CD4-positive, alpha-beta T cell (primary cell): ENCODE data around the gene LGALS8. TPM values are rescaled to one million over a fixed set of nuclear protein-coding genes. Genes with fewer than 3 reads are reported as not detected.
"Not testable (repeated sequence)": the region's sequence is repeated elsewhere in the genome, so short reads cannot be mapped to it uniquely, and the experiment has no call there.

Experiments used
- ATAC-seq: fragments of 200-7000 bp; cut with Tn5 transposase; one replicate; pipeline ENCODE4 v1.10.0; 2022; ENCODE audit warnings: mild to moderate bottlenecking; ENCODE audit not compliant: poor library complexity
- CTCF ChIA-PET: fragments of 350-600 bp; sonication (Branson Sonifier 250); formaldehyde crosslinking; loops from one replicate; lab custom pipeline; 2021; ENCODE audit warnings: antibody characterized with exemption, inconsistent platforms; lab: Charles Lee
- POLR2A ChIA-PET: fragments of 350-600 bp; sonication (Branson Sonifier 250); formaldehyde crosslinking; loops from one replicate; lab custom pipeline; 2021; ENCODE audit warnings: antibody characterized with exemption, inconsistent platforms; lab: Charles Lee
- DNase-seq, 14 experiments: peaks; one replicate each; pipeline ENCODE4 v3.0.0-alpha.2; 2013 to 2020; ENCODE audit warnings: mixed read lengths in 2 of 14
- H3K27ac ChIP-seq, 2 donors: one replicate each; pipeline versions ENCODE4 v1.5.1 to v1.7.0; 2013; ENCODE audit warnings: low read length in 2 of 2, low read depth in 1 of 2, mild to moderate bottlenecking in 1 of 2
- H3K27me3 ChIP-seq, 2 experiments: 1 replicate in 1 of 2; 2 replicates in 1 of 2; pipeline versions ENCODE4 v1.6.1 to v1.7.0; 2013; ENCODE audit warnings: low read length in 2 of 2, control low read depth in 1 of 2, mild to moderate bottlenecking in 1 of 2, moderate library complexity in 1 of 2; ENCODE audit not compliant: insufficient read depth in 2 of 2, control insufficient read depth in 1 of 2
- H3K36me3 ChIP-seq: one replicate; pipeline ENCODE4 v1.6.1; 2013; ENCODE audit warnings: low read length, control low read depth; ENCODE audit not compliant: insufficient read depth
- H3K4me1 ChIP-seq: one replicate; pipeline ENCODE4 v1.6.1; 2013; ENCODE audit warnings: low read length, control low read depth; ENCODE audit not compliant: insufficient read depth
- H3K4me3 ChIP-seq: one replicate; pipeline ENCODE4 v1.5.1; 2013; ENCODE audit warnings: mild to moderate bottlenecking, low read length, moderate library complexity
- H3K9me3 ChIP-seq, 2 experiments: 1 replicate in 1 of 2; 2 replicates in 1 of 2; pipeline versions ENCODE4 v1.6.1 to v1.7.0; 2013; ENCODE audit warnings: low read length in 2 of 2, mild to moderate bottlenecking in 2 of 2, control low read depth in 1 of 2, moderate library complexity in 1 of 2; ENCODE audit not compliant: control insufficient read depth in 1 of 2, insufficient read depth in 1 of 2
- H3K27ac Mint-ChIP-seq: one replicate; pipeline ENCODE4 v1.8.0; 2020; ENCODE audit warnings: mixed read lengths
- H3K27me3 Mint-ChIP-seq: one replicate; pipeline ENCODE4 v1.8.0; 2021; ENCODE audit warnings: mixed read lengths
- H3K36me3 Mint-ChIP-seq: one replicate; pipeline ENCODE4 v1.8.0; 2021; ENCODE audit warnings: low read depth, mixed read lengths
- H3K4me1 Mint-ChIP-seq: one replicate; pipeline ENCODE4 v1.8.0; 2021; ENCODE audit warnings: low read depth, mixed read lengths
- H3K4me3 Mint-ChIP-seq: one replicate; pipeline ENCODE4 v1.8.0; 2020; ENCODE audit warnings: mild to moderate bottlenecking, mixed read lengths
- H3K9me3 Mint-ChIP-seq: one replicate; pipeline ENCODE4 v1.8.0; 2020; ENCODE audit warnings: mixed read lengths
- CTCF ChIP-seq: fragments of 200-600 bp; IDR thresholded peaks from one replicate; pipeline ENCODE4 v1.8.0; 2022; ENCODE audit warnings: antibody characterized with exemption, mild to moderate bottlenecking
- intact Hi-C, 2 experiments: fragments of 100-400 bp; cut with DNase I in 1 of 2; cut with micrococcal nuclease in 1 of 2; formaldehyde crosslinking; loops; one replicate each; pipeline versions ENCODE4 v1.15.1 to v1.9.0; 2023 to 2025; cut with DNase I, micrococcal nuclease
- total RNA-seq, 174 experiments: library from RNA in 2 of 174; stranded (reverse) in 2 of 174; gene quantifications; one replicate each; pipeline ENCODE4 v1.2.3 and lab custom pipeline; 2021 to 2026

The LGALS8 gene
- total RNA-seq, 2 experiments from 2014 or later: 138 to 144 TPM

- Histone ChIP-seq H3K27ac (no peak overlapping the region), H3K9me3 (no peaks in the 10 kb centered on the region), H3K4me1 (peaks cover 9% of the 10 kb centered on the region), H3K36me3 (no peaks in the 10 kb centered on the region), H3K4me3 (no peak overlapping the region), H3K27me3 (no peaks in the 10 kb centered on the region)
- POLR2A ChIA-PET: interaction anchor here (0.6 to 2.3 kb wide), 4 partner anchors 14 to 998 kb away, joined by 3 to 10 read pairs (median 6); partner anchors contain the start of gene LGALS8
- peak in 4 of 14 experiments; percentile 24 to 54 (median 38) for DNase-seq
- no peaks in the 10 kb centered on the region for H3K27me3 Mint-ChIP-seq
- no peak for TF ChIP-seq CTCF
- ATAC-seq: no peak
- H3K9me3 Mint-ChIP-seq: no peaks in the 10 kb centered on the region
- CTCF ChIA-PET: interaction anchor here (0.6 kb wide), 1 partner anchor 45 kb away, joined by 3 read pairs; no protein-coding TSS in a partner anchor
- H3K27ac Mint-ChIP-seq: peak overlapping the region; percentile 20
- H3K36me3 Mint-ChIP-seq: no peaks in the 10 kb centered on the region
- peak overlapping the region; percentile 61 for H3K4me3 Mint-ChIP-seq
- H3K4me1 Mint-ChIP-seq: peaks cover 13% of the 10 kb centered on the region
- intact Hi-C loops: no loop called here
These were observed 20.7 kb upstream of the LGALS8 start for GRCh38 chr1:236502972-236503639.

GRCh38 chr1:236504338-236504737, 19.4 kb upstream of the LGALS8 start:
- CTCF ChIA-PET, H3K36me3 Mint-ChIP-seq, intact Hi-C loops, H3K36me3 ChIP-seq, H3K27ac ChIP-seq, H3K27me3 Mint-ChIP-seq, H3K4me3 ChIP-seq, H3K9me3 ChIP-seq, ATAC-seq, H3K4me3 Mint-ChIP-seq, DNase-seq, H3K27me3 ChIP-seq, H3K9me3 Mint-ChIP-seq, H3K27ac Mint-ChIP-seq: not testable (repeated sequence)
- H3K4me1 Mint-ChIP-seq: peaks cover 20% of the 10 kb centered on the region
- H3K4me1 ChIP-seq: peaks cover 13% of the 10 kb centered on the region
- POLR2A ChIA-PET: interaction anchor here (2.3 kb wide), 1 partner anchor 13 kb away, joined by 10 read pairs; no protein-coding TSS in a partner anchor

GRCh38 chr1:236507022-236507700, 16.6 kb upstream of the LGALS8 start:
- H3K36me3 ChIP-seq: no peaks in the 10 kb centered on the region
- no peaks in the 10 kb centered on the region for H3K27me3 Mint-ChIP-seq
- H3K9me3 Mint-ChIP-seq: no peaks in the 10 kb centered on the region
- no peak overlapping the region for H3K27ac Mint-ChIP-seq
- H3K4me1 ChIP-seq: peaks cover 13% of the 10 kb centered on the region
- ATAC-seq (no peak), DNase-seq (no peak)
- no peaks in the 10 kb centered on the region for H3K36me3 Mint-ChIP-seq
- intact Hi-C loops: no loop called here
- CTCF ChIA-PET: no interaction called here
- H3K4me1 Mint-ChIP-seq: peaks cover 26% of the 10 kb centered on the region
- POLR2A ChIA-PET: no interaction called here
- no peak overlapping the region for H3K27ac ChIP-seq
- H3K4me3 Mint-ChIP-seq: no peak overlapping the region
- H3K27me3 ChIP-seq: no peaks in the 10 kb centered on the region
- H3K4me3 ChIP-seq: no peak overlapping the region
- H3K9me3 ChIP-seq: no peaks in the 10 kb centered on the region
- no peak for TF ChIP-seq CTCF
